Esophagus (tissue), 2 donors: ENCODE data around the gene NBR1. TPM values are rescaled to one million over a fixed set of nuclear protein-coding genes. Genes with fewer than 3 reads are reported as not detected.
"Not testable (repeated sequence)": the region's sequence is repeated elsewhere in the genome, so short reads cannot be mapped to it uniquely, and the experiment has no call there.

ENCODE experiments used
- H3K27ac ChIP-seq, 2 donors: one replicate each; pipeline ENCODE4 v1.5.1; 2013; ENCODE audit warnings: low read depth in 2 of 2, mild to moderate bottlenecking in 2 of 2, inconsistent platforms in 1 of 2, low read length in 1 of 2, moderate library complexity in 1 of 2
- H3K27me3 ChIP-seq, 2 donors: one replicate each; pipeline ENCODE4 v1.6.1; 2013; ENCODE audit warnings: low read length in 2 of 2, control low read depth in 1 of 2, mild to moderate bottlenecking in 1 of 2; ENCODE audit not compliant: insufficient read depth in 2 of 2, control insufficient read depth in 1 of 2
- H3K36me3 ChIP-seq, 2 donors: one replicate each; pipeline ENCODE4 v1.6.1; 2013; ENCODE audit warnings: low read length in 1 of 2; ENCODE audit not compliant: control insufficient read depth in 2 of 2, insufficient read depth in 2 of 2
- H3K4me1 ChIP-seq, 2 donors: one replicate each; pipeline ENCODE4 v1.6.1; 2013; ENCODE audit warnings: low read length in 1 of 2; ENCODE audit not compliant: control insufficient read depth in 2 of 2, insufficient read depth in 2 of 2
- H3K4me3 ChIP-seq, 2 donors: one replicate each; pipeline ENCODE4 v1.5.1; 2013; ENCODE audit warnings: low read length in 2 of 2, mild to moderate bottlenecking in 2 of 2, low read depth in 1 of 2, moderate library complexity in 1 of 2
- H3K9me3 ChIP-seq, 2 donors: one replicate each; pipeline ENCODE4 v1.6.1; 2013; ENCODE audit warnings: mild to moderate bottlenecking in 2 of 2, low read depth in 1 of 2, low read length in 1 of 2, moderate library complexity in 1 of 2; ENCODE audit not compliant: control insufficient read depth in 2 of 2, insufficient read depth in 1 of 2
- WGBS, 2 donors: extraction: QIAGEN DNeasy Blood & Tissue Kit; methylation state at CpG; one replicate each; pipeline ENCODE4 v1.1.7; 2013; 5-methylcytosine and 5-hydroxymethylcytosine counted together
- polyA plus RNA-seq, 2 donors: library from polyadenylated mRNA; stranded (reverse); fragments of 200-250 nt; gene quantifications; one replicate each; pipeline ENCODE4 v1.2.3, GENCODE V29; 2013
- donor health status: healthy with polysubstance abuse.
- donor health status: Bipolar disorder and iron deficiency.

The NBR1 gene
- polyA plus RNA-seq, 2 donors: 25.2 to 26.1 TPM

DNA sequence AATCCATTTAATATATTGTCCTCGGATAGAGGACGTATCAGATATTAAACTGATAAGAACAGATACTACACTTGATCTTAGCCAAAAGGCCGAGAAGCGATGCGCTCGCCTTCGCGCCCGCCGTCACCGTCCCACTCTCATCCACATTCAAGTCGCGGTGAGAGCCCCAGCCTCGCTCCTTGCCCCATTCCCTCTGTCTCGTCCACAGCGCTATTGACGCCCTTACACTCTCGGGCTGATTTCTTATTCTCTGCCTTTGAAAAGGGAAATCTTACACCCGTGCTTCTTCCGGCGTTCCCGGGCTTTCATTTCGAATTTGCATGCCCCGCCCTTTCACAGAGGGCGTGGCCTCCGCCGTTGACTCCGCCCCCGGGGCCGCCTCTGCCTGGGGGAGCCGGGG lies 62.9 kb downstream of the NBR1 start, which contains the start of gene RNU2-1:
Gene RNU2-1, minus strand, starts transcription at position 101 of the 400 bp plus-strand sequence.
- not testable (repeated sequence) for H3K27ac ChIP-seq, H3K36me3 ChIP-seq, H3K4me1 ChIP-seq, H3K9me3 ChIP-seq, H3K4me3 ChIP-seq, H3K27me3 ChIP-seq
- WGBS, 2 donors: no CpG with 5 or more reads among the region's 31 CpGs

DNA sequence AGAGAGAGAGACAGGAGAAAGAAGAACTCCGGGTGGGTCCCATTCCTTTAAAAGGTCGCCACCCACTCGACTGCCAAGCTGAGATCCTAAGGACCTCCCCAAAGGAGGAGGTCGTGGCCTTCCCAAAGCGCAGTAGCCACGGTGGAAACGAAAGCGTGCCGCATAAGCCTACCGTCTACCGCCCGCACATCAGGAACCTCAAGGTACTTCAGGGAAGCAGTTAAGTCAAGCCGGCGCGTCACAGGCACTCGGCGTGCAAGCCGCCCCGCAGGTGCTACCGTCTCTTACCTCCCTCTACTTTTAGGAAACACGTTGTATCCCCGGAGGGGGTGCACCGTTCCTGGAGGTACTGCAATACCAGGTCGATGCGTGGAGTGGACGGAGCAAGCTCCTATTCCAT lies 68.6 kb downstream of the NBR1 start:
- not testable (repeated sequence) for H3K4me1 ChIP-seq, H3K36me3 ChIP-seq, H3K4me3 ChIP-seq, H3K27ac ChIP-seq, H3K27me3 ChIP-seq, H3K9me3 ChIP-seq
- 0% methylated on average over 1 of the region's 26 CpGs; no CpG with 5 or more reads in 1 of the 2 donors for WGBS, 2 donors

DNA sequence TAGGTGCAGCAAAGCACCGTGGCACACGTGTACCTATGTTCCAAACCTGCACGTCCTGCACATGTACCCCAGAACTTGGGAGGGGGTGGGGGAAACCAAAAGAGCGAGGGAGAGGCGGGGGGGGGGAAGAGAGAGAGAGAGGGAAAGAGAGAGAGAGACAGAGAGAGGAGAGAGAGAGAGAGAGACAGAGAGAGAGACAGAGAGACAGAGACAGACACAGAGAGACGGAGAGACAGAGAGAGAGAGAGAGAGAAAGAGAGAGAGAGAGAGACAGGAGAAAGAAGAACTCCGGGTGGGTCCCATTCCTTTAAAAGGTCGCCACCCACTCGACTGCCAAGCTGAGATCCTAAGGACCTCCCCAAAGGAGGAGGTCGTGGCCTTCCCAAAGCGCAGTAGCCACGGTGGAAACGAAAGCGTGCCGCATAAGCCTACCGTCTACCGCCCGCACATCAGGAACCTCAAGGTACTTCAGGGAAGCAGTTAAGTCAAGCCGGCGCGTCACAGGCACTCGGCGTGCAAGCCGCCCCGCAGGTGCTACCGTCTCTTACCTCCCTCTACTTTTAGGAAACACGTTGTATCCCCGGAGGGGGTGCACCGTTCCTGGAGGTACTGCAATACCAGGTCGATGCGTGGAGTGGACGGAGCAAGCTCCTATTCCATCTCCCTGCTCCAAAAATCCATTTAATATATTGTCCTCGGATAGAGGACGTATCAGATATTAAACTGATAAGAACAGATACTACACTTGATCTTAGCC lies 69.8 kb downstream of the NBR1 start:
- H3K27me3 ChIP-seq, H3K4me3 ChIP-seq, H3K27ac ChIP-seq, H3K36me3 ChIP-seq, H3K4me1 ChIP-seq, H3K9me3 ChIP-seq: not testable (repeated sequence)
- WGBS, 2 donors: no CpG with 5 or more reads among the region's 34 CpGs

DNA sequence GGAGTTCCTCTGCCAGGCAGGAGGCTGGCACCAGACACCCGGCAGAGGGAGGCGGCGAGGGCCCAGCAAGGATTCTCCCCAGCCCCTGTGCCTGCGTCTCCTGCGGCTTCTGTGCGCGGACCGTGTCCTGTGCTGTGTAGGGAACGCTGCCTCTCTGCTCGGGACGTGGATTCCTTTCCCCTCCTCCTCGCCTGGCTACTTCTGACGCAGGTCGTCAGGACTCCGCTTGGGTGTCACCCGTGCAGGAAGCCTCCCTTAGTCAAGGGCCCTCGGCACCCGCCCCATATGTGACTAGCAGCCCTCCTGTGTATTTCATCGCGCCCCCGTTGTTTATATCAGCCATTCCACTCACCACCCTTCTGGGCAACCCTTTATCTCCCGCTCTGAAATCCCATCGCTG lies 75.4 kb downstream of the NBR1 start:
- H3K27ac ChIP-seq, H3K36me3 ChIP-seq, H3K4me3 ChIP-seq, H3K4me1 ChIP-seq, H3K27me3 ChIP-seq, H3K9me3 ChIP-seq: not testable (repeated sequence)
- WGBS, 2 donors: 5 to 13% methylated on average over 10 to 12 of the region's 23 CpGs

Other genes with a start within 250 kb of the NBR1 start
- 10 to 100 TPM; 36.0 to 47.8 TPM for gene AARSD1, start 206.8 kb upstream of the NBR1 start, polyA plus RNA-seq
- gene PTGES3L, start 191.1 kb upstream of the NBR1 start, polyA plus RNA-seq: under 1 TPM; 0.65 to 0.94 TPM
- 1 to 10 TPM; 5.2 to 5.7 TPM for gene RUNDC1, start 190.6 kb upstream of the NBR1 start, polyA plus RNA-seq
- 1,000 to 10,000 TPM; 2,102 to 2,622 TPM for gene RPL27, start 172.8 kb upstream of the NBR1 start, polyA plus RNA-seq
- 1 to 10 TPM; 7.4 to 9.0 TPM for gene IFI35, start 164.4 kb upstream of the NBR1 start, polyA plus RNA-seq
- gene VAT1, start 148.8 kb upstream of the NBR1 start, polyA plus RNA-seq: 100 to 1,000 TPM in 1 of 2 donors, 10 to 100 TPM in 1; 97.6 to 103 TPM
- under 1 TPM; 0.53 to 0.54 TPM for gene RND2, start 146.0 kb upstream of the NBR1 start, polyA plus RNA-seq
- 1 to 10 TPM; 3.7 to 3.8 TPM for gene BRCA1, start 45.9 kb upstream of the NBR1 start, polyA plus RNA-seq
- 1 to 10 TPM in 1 of 2 donors, under 1 TPM in 1; 0.49 to 2.3 TPM for gene TMEM106A, start 40.7 kb downstream of the NBR1 start, polyA plus RNA-seq
- gene CCDC200, start 57.4 kb downstream of the NBR1 start, polyA plus RNA-seq: not detected
- gene RNU2-1, start 62.8 kb downstream of the NBR1 start, polyA plus RNA-seq: not detected
- gene ARL4D, start 227.8 kb downstream of the NBR1 start, polyA plus RNA-seq: 10 to 100 TPM; 36.3 to 92.2 TPM